ENCODE data around the gene DDC.

GRCh38 chr7:50531928-50532327 is 33.3 kb downstream of the DDC start:
- TF ChIP-seq CTCF (IDR thresholded peaks at IDR 0.05) (no peak), POLR2A (IDR thresholded peaks at IDR 0.05) (no peak), EP300 (IDR thresholded peaks at IDR 0.05; ENCODE audit: low read depth) (no peak)
